Motor neuron (in vitro differentiated cells): Measurements from ENCODE around the gene FGF7. TPM values are rescaled to one million over a fixed set of nuclear protein-coding genes. Genes with fewer than 3 reads are reported as not detected.

ENCODE experiments used
- ATAC-seq, 8 experiments: fragments of 200-7000 bp; cut with Tn5 transposase; replicated peaks in 6 of 8; 2 replicates each; pipeline ENCODE4 v1.8.0; 2021; ENCODE audit warnings: mild to moderate bottlenecking in 8 of 8, moderate library complexity in 8 of 8
- H3K27ac ChIP-seq, 2 donors: fragments of 250-450 bp; sonication (Bioruptor Pico); 2 replicates each; pipeline ENCODE4 v1.9.0; 2021; ENCODE audit warnings: antibody characterized with exemption in 2 of 2, mild to moderate bottlenecking in 2 of 2, moderate library complexity in 1 of 2
- H3K4me1 ChIP-seq, 2 donors: fragments of 250-450 bp; sonication (Bioruptor Pico); replicated peaks in 1 of 2; 2 replicates each; pipeline ENCODE4 v1.6.1; 2021; ENCODE audit warnings: antibody characterized with exemption in 2 of 2, mild to moderate bottlenecking in 2 of 2, moderate library complexity in 1 of 2
- H3K4me3 ChIP-seq, 5 donors: fragments of 250-450 bp; sonication (Bioruptor Pico); 2 replicates each; pipeline ENCODE4 v1.9.0; 2021; ENCODE audit warnings: antibody characterized with exemption in 5 of 5, mild to moderate bottlenecking in 5 of 5, moderate library complexity in 4 of 5
- WGBS, 10 experiments: fragments of 450-650 bp; shearing (Covaris generic); methylation state at CpG; one replicate each; pipeline ENCODE4 v1.0.0; 2022; 5-methylcytosine and 5-hydroxymethylcytosine counted together
- in situ Hi-C, 9 experiments: fragments of 400-800 bp; cut with MboI; loops; one replicate each; pipeline ENCODE4 v1.15.0; 2021; ENCODE audit warnings: low sequenced_read_pairs in 9 of 9, low pct_unique_long_range_greater_than_20kb in 2 of 9; ENCODE audit not compliant: unreplicated experiment in 9 of 9
- total RNA-seq, 8 experiments: library from RNA; unstranded; fragments of 300-600 nt; gene quantifications; 2 replicates each; pipeline versions ENCODE4 v1.2.3 to v1.2.4, GENCODE V29; 2022

FGF7 gene
- total RNA-seq, 8 experiments from 2014 or later: 0.05 to 33.6 (median 0.94) TPM

DNA sequence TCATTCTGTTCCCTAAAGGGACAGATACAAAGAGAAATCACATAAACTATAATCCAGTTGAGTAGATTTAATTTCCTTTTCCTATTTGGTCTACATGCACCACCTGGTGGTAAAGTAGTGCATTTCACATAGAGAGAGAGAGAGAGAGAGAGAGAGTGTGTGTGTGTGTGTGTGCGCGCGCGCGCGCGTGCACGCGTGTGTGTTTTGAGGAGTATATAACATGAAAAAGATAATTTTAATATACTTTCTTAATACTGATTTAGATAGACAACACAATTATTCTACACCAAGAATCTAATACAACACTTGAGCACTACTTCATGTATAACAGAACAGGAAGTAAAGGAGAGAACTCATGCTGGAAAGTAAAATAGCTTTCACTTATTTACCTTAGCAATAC is 1.1 kb upstream of the FGF7 start:
- Histone ChIP-seq H3K4me1 (peaks cover 0 to 6% of the 10 kb centered on the region in 2 donors), H3K4me3 (no peak overlapping the region), H3K27ac (no peak overlapping the region)
- WGBS, 10 experiments: 0 to 40% (median 32%) methylated on average over 1 to 9 of the region's 9 CpGs; no CpG with 5 or more reads in 4 of the 10 experiments
- in situ Hi-C loops: loop anchor here in 4 of 9 experiments (25.0 kb wide), 3 partner anchors 135 to 560 kb away; no protein-coding TSS in a partner anchor
- ATAC-seq: peak; percentile 33 to 65 (median 58)

- peaks cover 0 to 6% of the 10 kb centered on the region in 2 donors for H3K4me1 ChIP-seq
- no peak overlapping the region for H3K27ac ChIP-seq
- peak in 1 of 8 experiments; percentile 33 for ATAC-seq
- in situ Hi-C loops: loop anchor here in 4 of 9 experiments (25.0 kb wide), 3 partner anchors 137 to 562 kb away; no protein-coding TSS in a partner anchor
- WGBS, 10 experiments: 6 to 100% (median 83%) methylated on average over 1 to 6 of the region's 6 CpGs
- H3K4me3 ChIP-seq: no peak overlapping the region
Observed at GRCh38 chr15:49423901-49424550, 984 bp downstream of the FGF7 start.

GRCh38 chr15:49424954-49425353 is 1.9 kb downstream of the FGF7 start:
- 0 to 100% (median 55%) methylated on average over 1 of the region's 1 CpG for WGBS, 10 experiments
- in situ Hi-C loops: loop anchor here in 4 of 9 experiments (25.0 kb wide), 3 partner anchors 138 to 563 kb away; no protein-coding TSS in a partner anchor
- Histone ChIP-seq H3K4me1 (peaks cover 0 to 6% of the 10 kb centered on the region in 2 donors), H3K4me3 (no peak overlapping the region), H3K27ac (no peak overlapping the region)
- no peak for ATAC-seq

DNA sequence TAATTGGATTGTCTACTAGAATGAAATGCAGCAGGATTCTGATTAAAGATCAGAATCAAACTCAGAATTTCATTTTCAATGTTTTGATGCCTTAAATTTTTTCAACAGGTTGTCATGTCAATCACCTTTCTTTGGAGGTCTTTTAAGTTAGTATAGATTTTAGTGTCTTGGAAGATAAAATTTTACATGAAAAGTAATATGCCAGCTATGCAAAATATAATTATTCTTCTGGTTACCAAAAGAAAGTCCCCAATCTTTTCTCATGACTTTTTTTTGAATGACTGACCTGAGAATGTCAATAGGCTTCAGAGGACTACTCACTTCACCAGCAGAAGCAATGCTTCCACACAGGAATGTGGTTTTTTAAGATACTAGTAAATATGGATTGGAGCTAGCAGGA is 4.3 kb downstream of the FGF7 start:
- ATAC-seq: no peak
- Histone ChIP-seq H3K27ac (no peak overlapping the region), H3K4me1 (peaks cover 0 to 6% of the 10 kb centered on the region in 2 donors), H3K4me3 (no peak overlapping the region)
- in situ Hi-C loops: no loop called here

DNA sequence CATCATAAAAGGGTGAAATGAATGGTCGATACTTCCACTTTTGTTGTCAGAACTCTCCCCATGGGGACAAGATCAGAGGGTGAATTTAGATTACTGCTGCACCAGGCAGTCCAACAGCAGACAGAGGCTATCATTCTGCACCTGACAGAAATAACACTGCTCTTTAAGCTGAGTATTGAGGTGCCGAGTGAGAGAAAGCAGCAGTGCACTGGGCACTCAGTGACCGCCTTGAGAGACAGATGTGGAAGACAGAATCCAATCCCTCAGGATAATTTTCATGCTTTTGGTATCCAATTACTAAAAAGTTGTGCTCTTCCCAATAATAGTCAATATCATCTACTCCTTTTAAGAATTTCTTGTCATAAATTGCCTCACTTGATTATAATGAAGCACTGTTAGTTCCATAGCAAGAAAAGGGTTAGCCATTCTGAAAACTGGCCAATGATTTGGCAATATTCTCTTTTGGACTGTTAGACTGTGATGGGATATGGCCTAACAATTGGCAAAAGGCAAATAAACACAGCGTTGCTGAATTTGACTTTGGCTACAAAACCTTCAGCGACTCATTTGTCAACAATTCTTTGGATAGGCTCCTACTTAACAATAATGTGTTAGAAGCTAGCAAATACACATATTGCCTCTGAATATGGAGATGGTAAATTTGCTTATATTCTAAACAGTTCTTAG is 5.5 kb downstream of the FGF7 start:
- Histone ChIP-seq H3K27ac (no peak overlapping the region), H3K4me3 (no peak overlapping the region), H3K4me1 (peaks cover 0 to 6% of the 10 kb centered on the region in 2 donors)
- in situ Hi-C loops: no loop called here
- WGBS, 10 experiments: 9 to 96% (median 75%) methylated on average over 1 to 5 of the region's 5 CpGs; no CpG with 5 or more reads in 1 of the 10 experiments
- no peak for ATAC-seq

DNA sequence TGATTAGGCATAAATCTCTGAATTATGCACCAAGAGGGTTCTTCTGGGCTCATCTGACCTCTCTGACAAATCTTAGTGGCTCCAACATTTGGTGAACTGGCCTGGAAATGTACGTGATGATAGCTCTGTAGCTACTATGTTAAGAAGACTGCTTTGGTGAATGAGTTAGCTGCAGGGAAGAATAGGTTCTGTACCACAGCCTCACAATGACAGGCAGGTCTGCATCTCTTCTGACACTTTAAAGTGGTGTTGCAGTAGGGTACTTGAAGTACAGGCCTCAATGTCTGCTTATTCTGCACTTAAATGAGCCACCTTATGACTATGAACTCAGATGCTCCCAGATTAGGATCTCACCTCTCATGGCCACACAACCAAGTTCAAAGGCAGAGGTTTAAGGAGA is 7.0 kb downstream of the FGF7 start:
- in situ Hi-C loops: no loop called here
- 20 to 100% (median 80%) methylated on average over 1 of the region's 1 CpG; no CpG with 5 or more reads in 3 of the 10 experiments for WGBS, 10 experiments

GRCh38 chr15:49435174-49435573 is 12.1 kb downstream of the FGF7 start:
- Histone ChIP-seq H3K27ac (no peak overlapping the region), H3K4me3 (no peak overlapping the region), H3K4me1 (no peaks in the 10 kb centered on the region)
- in situ Hi-C loops: no loop called here
- ATAC-seq: no peak
- 25 to 100% (median 64%) methylated on average over 1 of the region's 1 CpG; no CpG with 5 or more reads in 1 of the 10 experiments for WGBS, 10 experiments

More for the DNA sequence above, 7.0 kb downstream of the FGF7 start:
- no peak overlapping the region for H3K27ac ChIP-seq
- no peak for ATAC-seq
- H3K4me3 ChIP-seq: no peak overlapping the region
- H3K4me1 ChIP-seq: no peaks in the 10 kb centered on the region

GRCh38 chr15:49436751-49437150 is 13.7 kb downstream of the FGF7 start:
- in situ Hi-C loops: no loop called here
- no peaks in the 10 kb centered on the region for H3K4me1 ChIP-seq
- ATAC-seq: no peak
- H3K27ac ChIP-seq: no peak overlapping the region
- no peak overlapping the region for H3K4me3 ChIP-seq
- WGBS, 10 experiments: 59 to 100% (median 93%) methylated on average over 1 to 2 of the region's 2 CpGs; no CpG with 5 or more reads in 1 of the 10 experiments

- no peak overlapping the region for H3K4me3 ChIP-seq
- no peak overlapping the region for H3K27ac ChIP-seq
- in situ Hi-C loops: no loop called here
- ATAC-seq: peak in 3 of 8 experiments; percentile 33 to 100 (median 45)
- no peaks in the 10 kb centered on the region for H3K4me1 ChIP-seq
- WGBS, 10 experiments: 49 to 100% (median 79%) methylated on average over 1 to 6 of the region's 6 CpGs
Observed at GRCh38 chr15:49438962-49439631, 16.1 kb downstream of the FGF7 start.

GRCh38 chr15:49439678-49440395 is 16.8 kb downstream of the FGF7 start:
- no peak for ATAC-seq
- Histone ChIP-seq H3K4me1 (no peaks in the 10 kb centered on the region), H3K27ac (no peak overlapping the region), H3K4me3 (no peak overlapping the region)
- 28 to 95% (median 74%) methylated on average over 1 to 5 of the region's 5 CpGs; no CpG with 5 or more reads in 2 of the 10 experiments for WGBS, 10 experiments
- in situ Hi-C loops: no loop called here

GRCh38 chr15:49441356-49441755 is 18.3 kb downstream of the FGF7 start:
- H3K4me1 ChIP-seq: no peaks in the 10 kb centered on the region
- ATAC-seq: no peak
- in situ Hi-C loops: no loop called here
- no peak overlapping the region for H3K4me3 ChIP-seq
- H3K27ac ChIP-seq: no peak overlapping the region

DNA sequence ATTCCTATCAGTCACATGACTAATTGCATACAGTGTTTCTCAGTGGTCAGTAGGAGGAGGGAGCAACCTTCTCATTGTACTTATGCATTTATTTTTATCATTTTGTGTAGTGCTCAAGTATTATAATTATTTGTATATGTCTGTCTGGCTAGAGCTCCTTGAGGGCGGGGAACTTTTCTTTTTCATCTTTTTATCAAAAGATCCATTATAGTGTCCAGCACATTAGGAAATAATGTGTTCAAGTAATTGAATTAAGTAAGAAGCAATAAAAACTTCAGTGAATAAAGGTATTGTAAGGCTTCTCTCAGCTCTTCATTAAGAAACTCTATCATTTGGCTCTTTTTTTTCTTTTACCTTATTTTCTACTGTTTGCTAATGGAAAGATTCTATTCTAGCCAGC is 18.8 kb downstream of the FGF7 start:
- no peak for ATAC-seq
- in situ Hi-C loops: no loop called here

DNA sequence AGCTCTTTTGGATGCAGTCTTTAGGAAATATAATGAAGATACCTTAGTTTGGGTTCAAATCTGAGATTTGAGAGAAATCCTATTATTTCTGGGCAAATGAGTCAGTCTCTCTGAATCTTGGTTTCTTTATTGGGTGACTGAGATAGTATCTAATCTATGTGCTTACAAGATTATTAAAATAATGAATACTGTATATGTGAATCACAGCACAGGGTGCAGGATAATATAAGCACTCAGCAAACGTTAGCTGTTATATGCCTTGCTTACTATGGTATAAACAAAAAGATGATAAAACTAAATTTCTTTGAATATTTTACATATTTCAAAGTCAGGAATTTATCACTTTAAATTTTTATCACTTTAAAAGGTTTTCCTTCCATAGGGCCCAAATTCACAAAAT is 29.6 kb downstream of the FGF7 start:
- 13 to 89% (median 73%) methylated on average over 1 of the region's 1 CpG; no CpG with 5 or more reads in 3 of the 10 experiments for WGBS, 10 experiments
- no peaks in the 10 kb centered on the region for H3K4me1 ChIP-seq
- in situ Hi-C loops: no loop called here
- H3K27ac ChIP-seq: no peak overlapping the region
- no peak for ATAC-seq
- no peak overlapping the region for H3K4me3 ChIP-seq

More for the DNA sequence above, 18.8 kb downstream of the FGF7 start:
- Histone ChIP-seq H3K4me1 (no peaks in the 10 kb centered on the region), H3K27ac (no peak overlapping the region), H3K4me3 (no peak overlapping the region)
- WGBS, 10 experiments: 80 to 100% (median 95%) methylated on average over 1 of the region's 1 CpG; no CpG with 5 or more reads in 1 of the 10 experiments
